GM13976 (cell line): ENCODE results near the gene TENM3.

Source experiments
- DNase-seq: peaks from one replicate; pipeline ENCODE4 v3.0.0; 2012; ENCODE audit warnings: low spot score
- CTCF ChIP-seq: IDR thresholded peaks from 2 replicates; pipeline ENCODE4 v1.5.1; 2012; ENCODE audit warnings: borderline replicate concordance, mild to moderate bottlenecking; ENCODE audit not compliant: insufficient read depth; ENCODE audit errors: extremely low read depth, missing control alignments, control extremely low read depth
- in situ Hi-C: fragments of 300-500 bp; cut with MboI; formaldehyde crosslinking; loops from one replicate; pipeline ENCODE4 v1.12.0; 2022; ENCODE audit warnings: low sequenced_read_pairs, mixed read lengths, inconsistent platforms; ENCODE audit not compliant: unreplicated experiment

Gene TENM3

GRCh38 chr4:182405087-182405486, 161.9 kb downstream of the TENM3 start:
- no peak for TF ChIP-seq CTCF
- DNase-seq = no peak
- in situ Hi-C loops = no loop called here

- DNase-seq = no peak
- TF ChIP-seq CTCF = no peak
- in situ Hi-C loops = no loop called here
These were observed 166.1 kb downstream of the TENM3 start for GRCh38 chr4:182409271-182409670.

- TF ChIP-seq CTCF = no peak
- in situ Hi-C loops = no loop called here
- DNase-seq = no peak
These were observed 168.2 kb downstream of the TENM3 start for GRCh38 chr4:182411391-182411790.

- no peak for DNase-seq
- TF ChIP-seq CTCF = no peak
- in situ Hi-C loops = no loop called here
These were observed 170.3 kb downstream of the TENM3 start for GRCh38 chr4:182413550-182413949.

- no peak for DNase-seq
- in situ Hi-C loops = no loop called here
- no peak for TF ChIP-seq CTCF
These were observed 171.9 kb downstream of the TENM3 start for GRCh38 chr4:182415116-182415515.

- in situ Hi-C loops = no loop called here
- no peak for DNase-seq
These were observed 172.9 kb downstream of the TENM3 start for GRCh38 chr4:182416067-182416466.

More at GRCh38 chr4:182416067-182416466, 172.9 kb downstream of the TENM3 start:
- no peak for TF ChIP-seq CTCF
